HEK293 (cell line): Measurements from ENCODE around the gene PEX3.

ENCODE experiments used
- CTCF ChIA-PET: fragments of 350-600 bp; formaldehyde crosslinking; extraction: SDS; loops from one replicate; lab custom pipeline; 2021; ENCODE audit warnings: antibody characterized with exemption; lab: Yijun Ruan, JAX
- POLR2A ChIA-PET: fragments of 300-600 bp; formaldehyde crosslinking; extraction: SDS; loops from one replicate; lab custom pipeline; 2020; ENCODE audit warnings: antibody characterized with exemption, inconsistent platforms; lab: Yijun Ruan, JAX
- H3K27ac ChIP-seq: fragments of 200-500 bp; sonication (Bioruptor generic); 2 replicates; pipeline ENCODE4 v1.5.1; 2014; ENCODE audit warnings: low read depth, low read length, control low read depth, inconsistent platforms; ENCODE audit errors: extremely low read depth
- H3K36me3 ChIP-seq, 2 experiments: fragments of 200-500 bp in 1 of 2; sonication (Bioruptor generic) in 1 of 2; 1 replicate in 1 of 2; 2 replicates in 1 of 2; pipeline ENCODE4 v1.5.1; 2014 to 2017; ENCODE audit warnings: inconsistent platforms in 2 of 2, low read length in 2 of 2; ENCODE audit not compliant: control insufficient read depth in 2 of 2, insufficient read depth in 1 of 2
- H3K4me1 ChIP-seq: fragments of 200-500 bp; sonication (Bioruptor generic); 2 replicates; pipeline ENCODE4 v1.5.1; 2014; ENCODE audit warnings: mild to moderate bottlenecking, low read length, inconsistent platforms; ENCODE audit not compliant: control insufficient read depth, insufficient read depth
- H3K4me3 ChIP-seq: 2 replicates; pipeline ENCODE4 v1.5.1; 2011; ENCODE audit warnings: low read depth, mild to moderate bottlenecking, control low read depth, low read length, moderate library complexity
- H3K9me3 ChIP-seq: fragments of 200-500 bp; sonication (Bioruptor generic); 2 replicates; pipeline ENCODE4 v1.5.1; 2014; ENCODE audit warnings: low read depth, low read length, inconsistent platforms; ENCODE audit not compliant: control insufficient read depth, insufficient read depth
- BCL11A ChIP-seq: fragments of 450-650 bp; formaldehyde crosslinking; IDR thresholded peaks from 2 replicates; pipeline ENCODE4 v1.5.1; 2016; ENCODE audit warnings: low read depth, missing biosample characterization, missing genetic modification characterization
- RBAK ChIP-seq: fragments of 450-650 bp; formaldehyde crosslinking; IDR thresholded peaks from 2 replicates; pipeline ENCODE4 v1.5.1; 2016; ENCODE audit warnings: missing biosample characterization, missing genetic modification characterization
- SALL2 ChIP-seq: fragments of 450-650 bp; formaldehyde crosslinking; IDR thresholded peaks from 2 replicates; pipeline ENCODE4 v1.5.0; 2017; ENCODE audit warnings: missing biosample characterization, mild to moderate bottlenecking, missing genetic modification characterization, borderline replicate concordance
- ZBTB20 ChIP-seq: fragments of 450-650 bp; formaldehyde crosslinking; IDR thresholded peaks from 2 replicates; pipeline ENCODE4 v1.5.1; 2016; ENCODE audit warnings: missing biosample characterization, missing genetic modification characterization
- ZNF16 ChIP-seq: fragments of 450-650 bp; formaldehyde crosslinking; IDR thresholded peaks from 2 replicates; pipeline ENCODE4 v1.5.1; 2016; ENCODE audit warnings: low read depth, missing biosample characterization, missing genetic modification characterization
- ZNF514 ChIP-seq: fragments of 450-650 bp; formaldehyde crosslinking; IDR thresholded peaks from 2 replicates; pipeline ENCODE4 v1.5.1; 2016; ENCODE audit warnings: missing biosample characterization, missing genetic modification characterization
- ZNF555 ChIP-seq: fragments of 450-650 bp; formaldehyde crosslinking; conservative IDR thresholded peaks from 2 replicates; pipeline ENCODE4 v1.5.1; 2017; ENCODE audit warnings: missing biosample characterization, mild to moderate bottlenecking, missing genetic modification characterization, inconsistent platforms
- ZNF558 ChIP-seq: fragments of 450-650 bp; formaldehyde crosslinking; IDR thresholded peaks from 2 replicates; pipeline ENCODE4 v1.5.1; 2016; ENCODE audit warnings: missing biosample characterization, missing genetic modification characterization
- ZNF571 ChIP-seq: fragments of 450-650 bp; formaldehyde crosslinking; IDR thresholded peaks from 2 replicates; pipeline ENCODE4 v1.5.0; 2017; ENCODE audit warnings: missing biosample characterization, missing genetic modification characterization
- ZNF658 ChIP-seq: fragments of 450-650 bp; formaldehyde crosslinking; IDR thresholded peaks from 2 replicates; pipeline ENCODE4; 2016; ENCODE audit warnings: missing biosample characterization, missing genetic modification characterization
- ZNF701 ChIP-seq: fragments of 450-650 bp; formaldehyde crosslinking; IDR thresholded peaks from 2 replicates; pipeline ENCODE4 v1.5.1; 2016; ENCODE audit warnings: missing biosample characterization, missing genetic modification characterization
- ZNF792 ChIP-seq: fragments of 450-650 bp; formaldehyde crosslinking; IDR thresholded peaks from 2 replicates; pipeline ENCODE4 v1.5.1; 2016; ENCODE audit warnings: missing biosample characterization, missing genetic modification characterization
- TF ChIP-seq, protein P1 (sequence below): fragments of 450-650 bp; formaldehyde crosslinking; IDR thresholded peaks from 2 replicates; pipeline ENCODE4 v1.5.1; 2017; ENCODE audit warnings: missing biosample characterization, missing genetic modification characterization
- TF ChIP-seq, protein P2 (sequence below): fragments of 450-650 bp; formaldehyde crosslinking; IDR thresholded peaks from 2 replicates; pipeline ENCODE4 v1.5.1; 2017; ENCODE audit warnings: missing biosample characterization, missing genetic modification characterization
- TF ChIP-seq, protein P3 (sequence below): fragments of 450-650 bp; formaldehyde crosslinking; IDR thresholded peaks from 2 replicates; pipeline ENCODE4 v1.5.1; 2016; ENCODE audit warnings: missing biosample characterization, missing genetic modification characterization, borderline replicate concordance
- TF ChIP-seq, protein P4 (sequence below): fragments of 450-650 bp; formaldehyde crosslinking; IDR thresholded peaks from 2 replicates; pipeline ENCODE4 v1.5.1; 2016; ENCODE audit warnings: missing biosample characterization, missing genetic modification characterization
- TF ChIP-seq, protein P5 (sequence below): fragments of 450-650 bp; formaldehyde crosslinking; IDR thresholded peaks from 2 replicates; pipeline ENCODE4 v1.5.1; 2016; ENCODE audit warnings: missing biosample characterization, missing genetic modification characterization
- TF ChIP-seq, protein P6 (sequence below): fragments of 450-650 bp; formaldehyde crosslinking; IDR thresholded peaks from 2 replicates; pipeline ENCODE4 v1.5.1; 2016; ENCODE audit warnings: missing biosample characterization, missing genetic modification characterization
- TF ChIP-seq, protein P7 (sequence below): fragments of 450-650 bp; formaldehyde crosslinking; IDR thresholded peaks from 2 replicates; pipeline ENCODE4 v1.5.1; 2016; ENCODE audit warnings: missing biosample characterization, missing genetic modification characterization

PEX3 gene

DNA sequence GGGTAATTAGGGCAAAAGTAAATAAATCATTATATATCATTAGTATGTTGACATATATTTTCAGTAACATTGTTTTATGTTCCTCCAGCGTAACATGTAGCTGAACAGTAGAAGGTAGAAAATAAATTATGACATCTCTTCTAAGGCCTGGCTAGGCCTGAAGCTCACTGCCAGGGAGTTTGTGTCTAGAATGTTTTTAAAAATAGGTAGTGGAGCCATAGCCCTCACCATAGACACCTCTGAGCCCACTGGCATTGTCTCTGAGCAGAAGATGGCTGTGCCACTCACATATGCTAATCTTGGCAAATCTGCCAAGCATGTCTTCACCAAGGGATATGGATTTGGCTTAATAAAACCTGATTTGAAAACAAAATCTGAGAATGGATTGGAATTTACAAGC, 39.6 kb downstream of the PEX3 start:
- TF ChIP-seq, protein P1, sequence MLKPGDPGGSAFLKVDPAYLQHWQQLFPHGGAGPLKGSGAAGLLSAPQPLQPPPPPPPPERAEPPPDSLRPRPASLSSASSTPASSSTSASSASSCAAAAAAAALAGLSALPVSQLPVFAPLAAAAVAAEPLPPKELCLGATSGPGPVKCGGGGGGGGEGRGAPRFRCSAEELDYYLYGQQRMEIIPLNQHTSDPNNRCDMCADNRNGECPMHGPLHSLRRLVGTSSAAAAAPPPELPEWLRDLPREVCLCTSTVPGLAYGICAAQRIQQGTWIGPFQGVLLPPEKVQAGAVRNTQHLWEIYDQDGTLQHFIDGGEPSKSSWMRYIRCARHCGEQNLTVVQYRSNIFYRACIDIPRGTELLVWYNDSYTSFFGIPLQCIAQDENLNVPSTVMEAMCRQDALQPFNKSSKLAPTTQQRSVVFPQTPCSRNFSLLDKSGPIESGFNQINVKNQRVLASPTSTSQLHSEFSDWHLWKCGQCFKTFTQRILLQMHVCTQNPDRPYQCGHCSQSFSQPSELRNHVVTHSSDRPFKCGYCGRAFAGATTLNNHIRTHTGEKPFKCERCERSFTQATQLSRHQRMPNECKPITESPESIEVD (tag by site-specific recombination): no peak
- no peak for TF ChIP-seq ZNF514
- no peak for TF ChIP-seq ZNF558 (tag by site-specific recombination)
- TF ChIP-seq, protein P2, sequence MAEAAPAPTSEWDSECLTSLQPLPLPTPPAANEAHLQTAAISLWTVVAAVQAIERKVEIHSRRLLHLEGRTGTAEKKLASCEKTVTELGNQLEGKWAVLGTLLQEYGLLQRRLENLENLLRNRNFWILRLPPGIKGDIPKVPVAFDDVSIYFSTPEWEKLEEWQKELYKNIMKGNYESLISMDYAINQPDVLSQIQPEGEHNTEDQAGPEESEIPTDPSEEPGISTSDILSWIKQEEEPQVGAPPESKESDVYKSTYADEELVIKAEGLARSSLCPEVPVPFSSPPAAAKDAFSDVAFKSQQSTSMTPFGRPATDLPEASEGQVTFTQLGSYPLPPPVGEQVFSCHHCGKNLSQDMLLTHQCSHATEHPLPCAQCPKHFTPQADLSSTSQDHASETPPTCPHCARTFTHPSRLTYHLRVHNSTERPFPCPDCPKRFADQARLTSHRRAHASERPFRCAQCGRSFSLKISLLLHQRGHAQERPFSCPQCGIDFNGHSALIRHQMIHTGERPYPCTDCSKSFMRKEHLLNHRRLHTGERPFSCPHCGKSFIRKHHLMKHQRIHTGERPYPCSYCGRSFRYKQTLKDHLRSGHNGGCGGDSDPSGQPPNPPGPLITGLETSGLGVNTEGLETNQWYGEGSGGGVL (tag by site-specific recombination): no peak
- no peak for TF ChIP-seq ZBTB20
- no peak for TF ChIP-seq ZNF658 (tag by site-specific recombination)
- TF ChIP-seq ZNF792 (tag by site-specific recombination): no peak
- TF ChIP-seq, protein P3, sequence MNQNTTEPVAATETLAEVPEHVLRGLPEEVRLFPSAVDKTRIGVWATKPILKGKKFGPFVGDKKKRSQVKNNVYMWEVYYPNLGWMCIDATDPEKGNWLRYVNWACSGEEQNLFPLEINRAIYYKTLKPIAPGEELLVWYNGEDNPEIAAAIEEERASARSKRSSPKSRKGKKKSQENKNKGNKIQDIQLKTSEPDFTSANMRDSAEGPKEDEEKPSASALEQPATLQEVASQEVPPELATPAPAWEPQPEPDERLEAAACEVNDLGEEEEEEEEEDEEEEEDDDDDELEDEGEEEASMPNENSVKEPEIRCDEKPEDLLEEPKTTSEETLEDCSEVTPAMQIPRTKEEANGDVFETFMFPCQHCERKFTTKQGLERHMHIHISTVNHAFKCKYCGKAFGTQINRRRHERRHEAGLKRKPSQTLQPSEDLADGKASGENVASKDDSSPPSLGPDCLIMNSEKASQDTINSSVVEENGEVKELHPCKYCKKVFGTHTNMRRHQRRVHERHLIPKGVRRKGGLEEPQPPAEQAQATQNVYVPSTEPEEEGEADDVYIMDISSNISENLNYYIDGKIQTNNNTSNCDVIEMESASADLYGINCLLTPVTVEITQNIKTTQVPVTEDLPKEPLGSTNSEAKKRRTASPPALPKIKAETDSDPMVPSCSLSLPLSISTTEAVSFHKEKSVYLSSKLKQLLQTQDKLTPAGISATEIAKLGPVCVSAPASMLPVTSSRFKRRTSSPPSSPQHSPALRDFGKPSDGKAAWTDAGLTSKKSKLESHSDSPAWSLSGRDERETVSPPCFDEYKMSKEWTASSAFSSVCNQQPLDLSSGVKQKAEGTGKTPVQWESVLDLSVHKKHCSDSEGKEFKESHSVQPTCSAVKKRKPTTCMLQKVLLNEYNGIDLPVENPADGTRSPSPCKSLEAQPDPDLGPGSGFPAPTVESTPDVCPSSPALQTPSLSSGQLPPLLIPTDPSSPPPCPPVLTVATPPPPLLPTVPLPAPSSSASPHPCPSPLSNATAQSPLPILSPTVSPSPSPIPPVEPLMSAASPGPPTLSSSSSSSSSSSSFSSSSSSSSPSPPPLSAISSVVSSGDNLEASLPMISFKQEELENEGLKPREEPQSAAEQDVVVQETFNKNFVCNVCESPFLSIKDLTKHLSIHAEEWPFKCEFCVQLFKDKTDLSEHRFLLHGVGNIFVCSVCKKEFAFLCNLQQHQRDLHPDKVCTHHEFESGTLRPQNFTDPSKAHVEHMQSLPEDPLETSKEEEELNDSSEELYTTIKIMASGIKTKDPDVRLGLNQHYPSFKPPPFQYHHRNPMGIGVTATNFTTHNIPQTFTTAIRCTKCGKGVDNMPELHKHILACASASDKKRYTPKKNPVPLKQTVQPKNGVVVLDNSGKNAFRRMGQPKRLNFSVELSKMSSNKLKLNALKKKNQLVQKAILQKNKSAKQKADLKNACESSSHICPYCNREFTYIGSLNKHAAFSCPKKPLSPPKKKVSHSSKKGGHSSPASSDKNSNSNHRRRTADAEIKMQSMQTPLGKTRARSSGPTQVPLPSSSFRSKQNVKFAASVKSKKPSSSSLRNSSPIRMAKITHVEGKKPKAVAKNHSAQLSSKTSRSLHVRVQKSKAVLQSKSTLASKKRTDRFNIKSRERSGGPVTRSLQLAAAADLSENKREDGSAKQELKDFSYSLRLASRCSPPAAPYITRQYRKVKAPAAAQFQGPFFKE (tag by site-specific recombination): no peak
- TF ChIP-seq, protein P4, sequence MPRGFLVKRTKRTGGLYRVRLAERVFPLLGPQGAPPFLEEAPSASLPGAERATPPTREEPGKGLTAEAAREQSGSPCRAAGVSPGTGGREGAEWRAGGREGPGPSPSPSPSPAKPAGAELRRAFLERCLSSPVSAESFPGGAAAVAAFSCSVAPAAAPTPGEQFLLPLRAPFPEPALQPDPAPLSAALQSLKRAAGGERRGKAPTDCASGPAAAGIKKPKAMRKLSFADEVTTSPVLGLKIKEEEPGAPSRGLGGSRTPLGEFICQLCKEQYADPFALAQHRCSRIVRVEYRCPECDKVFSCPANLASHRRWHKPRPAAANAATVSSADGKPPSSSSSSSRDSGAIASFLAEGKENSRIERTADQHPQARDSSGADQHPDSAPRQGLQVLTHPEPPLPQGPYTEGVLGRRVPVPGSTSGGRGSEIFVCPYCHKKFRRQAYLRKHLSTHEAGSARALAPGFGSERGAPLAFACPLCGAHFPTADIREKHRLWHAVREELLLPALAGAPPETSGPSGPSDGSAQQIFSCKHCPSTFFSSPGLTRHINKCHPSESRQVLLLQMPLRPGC (tag by site-specific recombination): no peak
- TF ChIP-seq, protein P5, sequence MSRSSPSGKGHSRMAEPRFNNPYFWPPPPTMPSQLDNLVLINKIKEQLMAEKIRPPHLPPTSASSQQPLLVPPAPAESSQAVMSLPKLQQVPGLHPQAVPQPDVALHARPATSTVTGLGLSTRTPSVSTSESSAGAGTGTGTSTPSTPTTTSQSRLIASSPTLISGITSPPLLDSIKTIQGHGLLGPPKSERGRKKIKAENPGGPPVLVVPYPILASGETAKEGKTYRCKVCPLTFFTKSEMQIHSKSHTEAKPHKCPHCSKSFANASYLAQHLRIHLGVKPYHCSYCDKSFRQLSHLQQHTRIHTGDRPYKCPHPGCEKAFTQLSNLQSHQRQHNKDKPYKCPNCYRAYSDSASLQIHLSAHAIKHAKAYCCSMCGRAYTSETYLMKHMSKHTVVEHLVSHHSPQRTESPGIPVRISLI (tag by site-specific recombination): no peak
- TF ChIP-seq BCL11A: no peak
- TF ChIP-seq SALL2 (tag by site-specific recombination): no peak
- TF ChIP-seq ZNF701 (tag by site-specific recombination): no peak
- no peak for TF ChIP-seq ZNF571 (tag by site-specific recombination)
- TF ChIP-seq ZNF16: no peak
- TF ChIP-seq, protein P6, sequence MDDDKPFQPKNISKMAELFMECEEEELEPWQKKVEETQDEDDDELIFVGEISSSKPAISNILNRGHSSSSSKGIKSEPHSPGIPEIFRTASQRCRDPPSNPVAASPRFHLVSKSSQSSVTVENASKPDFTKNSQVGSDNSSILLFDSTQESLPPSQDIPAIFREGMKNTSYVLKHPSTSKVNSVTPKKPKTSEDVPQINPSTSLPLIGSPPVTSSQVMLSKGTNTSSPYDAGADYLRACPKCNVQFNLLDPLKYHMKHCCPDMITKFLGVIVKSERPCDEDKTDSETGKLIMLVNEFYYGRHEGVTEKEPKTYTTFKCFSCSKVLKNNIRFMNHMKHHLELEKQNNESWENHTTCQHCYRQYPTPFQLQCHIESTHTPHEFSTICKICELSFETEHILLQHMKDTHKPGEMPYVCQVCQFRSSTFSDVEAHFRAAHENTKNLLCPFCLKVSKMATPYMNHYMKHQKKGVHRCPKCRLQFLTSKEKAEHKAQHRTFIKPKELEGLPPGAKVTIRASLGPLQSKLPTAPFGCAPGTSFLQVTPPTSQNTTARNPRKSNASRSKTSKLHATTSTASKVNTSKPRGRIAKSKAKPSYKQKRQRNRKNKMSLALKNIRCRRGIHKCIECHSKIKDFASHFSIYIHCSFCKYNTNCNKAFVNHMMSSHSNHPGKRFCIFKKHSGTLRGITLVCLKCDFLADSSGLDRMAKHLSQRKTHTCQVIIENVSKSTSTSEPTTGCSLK (tag by site-specific recombination): no peak
- TF ChIP-seq, protein P7, sequence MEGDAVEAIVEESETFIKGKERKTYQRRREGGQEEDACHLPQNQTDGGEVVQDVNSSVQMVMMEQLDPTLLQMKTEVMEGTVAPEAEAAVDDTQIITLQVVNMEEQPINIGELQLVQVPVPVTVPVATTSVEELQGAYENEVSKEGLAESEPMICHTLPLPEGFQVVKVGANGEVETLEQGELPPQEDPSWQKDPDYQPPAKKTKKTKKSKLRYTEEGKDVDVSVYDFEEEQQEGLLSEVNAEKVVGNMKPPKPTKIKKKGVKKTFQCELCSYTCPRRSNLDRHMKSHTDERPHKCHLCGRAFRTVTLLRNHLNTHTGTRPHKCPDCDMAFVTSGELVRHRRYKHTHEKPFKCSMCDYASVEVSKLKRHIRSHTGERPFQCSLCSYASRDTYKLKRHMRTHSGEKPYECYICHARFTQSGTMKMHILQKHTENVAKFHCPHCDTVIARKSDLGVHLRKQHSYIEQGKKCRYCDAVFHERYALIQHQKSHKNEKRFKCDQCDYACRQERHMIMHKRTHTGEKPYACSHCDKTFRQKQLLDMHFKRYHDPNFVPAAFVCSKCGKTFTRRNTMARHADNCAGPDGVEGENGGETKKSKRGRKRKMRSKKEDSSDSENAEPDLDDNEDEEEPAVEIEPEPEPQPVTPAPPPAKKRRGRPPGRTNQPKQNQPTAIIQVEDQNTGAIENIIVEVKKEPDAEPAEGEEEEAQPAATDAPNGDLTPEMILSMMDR (tag by site-specific recombination): no peak
- no peak for TF ChIP-seq RBAK (tag by site-specific recombination)
- TF ChIP-seq ZNF555 (tag by site-specific recombination): no peak
- Histone ChIP-seq H3K9me3 (no peaks in the 10 kb centered on the region), H3K27ac (no peak overlapping the region), H3K4me3 (no peak overlapping the region), H3K36me3 (peaks cover 5 to 27% of the 10 kb centered on the region in 2 experiments), H3K4me1 (no peaks in the 10 kb centered on the region)
- ChIA-PET POLR2A (no interaction called here), CTCF (interaction anchor here (0.6 to 1.1 kb wide), 2 partner anchors 68 to 451 kb away, joined by 3 read pairs; no protein-coding TSS in a partner anchor)
